GM12878 (cell line): Measurements from ENCODE around the gene RARG. TPM values are rescaled to one million over a fixed set of nuclear protein-coding genes. Genes with fewer than 3 reads are reported as not detected.

ENCODE experiments used
- ATAC-seq: fragments of 200-7000 bp; cut with Tn5 transposase; 3 replicates; pipeline ENCODE4 v1.9.1; 2020; ENCODE audit warnings: mild to moderate bottlenecking, moderate library complexity
- BruUV-seq: library from RNA; stranded (reverse); fragments of 400-500 nt; replicated peaks from 2 replicates; lab custom pipeline; 2021; lab: Mats Ljungman, UMichigan
- CTCF ChIA-PET: fragments of 300-600 bp; sonication (Branson Sonifier 250); formaldehyde crosslinking; extraction: SDS; loops from one replicate; lab custom pipeline; 2021; ENCODE audit warnings: inconsistent platforms; lab: Yijun Ruan, JAX
- POLR2A ChIA-PET: fragments of 350-600 bp; formaldehyde crosslinking; extraction: SDS; loops from one replicate; lab custom pipeline; 2021; ENCODE audit warnings: inconsistent platforms; lab: Charles Lee
- RAD21 ChIA-PET: fragments of 300-600 bp; sonication (Branson Sonifier 250); formaldehyde crosslinking; loops from one replicate; lab custom pipeline; 2023; ENCODE audit warnings: antibody characterized with exemption; ENCODE audit not compliant: unreplicated experiment; lab: Charles Lee
- SMC1A ChIA-PET: fragments of 300-600 bp; sonication (Branson Sonifier 250); formaldehyde crosslinking; loops from one replicate; lab custom pipeline; 2023; ENCODE audit not compliant: unreplicated experiment, uncharacterized antibody; lab: Charles Lee
- DNase-seq: peaks from one replicate; pipeline ENCODE4 v3.0.0-alpha.2; 2011; ENCODE audit warnings: low read depth, low spot score
- FAIRE-seq: peaks from 3 replicates; lab custom pipeline; 2011; peaks lifted over from hg19 to GRCh38; lab: Jason Lieb, UNC
- H2AFZ ChIP-seq: 2 replicates; pipeline ENCODE4 v1.6.0; 2011; ENCODE audit warnings: low read depth, low read length, control low read depth; ENCODE audit not compliant: control insufficient read depth
- H3K27ac ChIP-seq: 2 replicates; pipeline ENCODE4 v1.5.1; 2011; ENCODE audit warnings: control low read depth; ENCODE audit not compliant: control insufficient read depth, insufficient read depth
- H3K27me3 ChIP-seq, 2 experiments: replicated peaks in 1 of 2; 2 replicates each; pipeline versions ENCODE4 v1.6.0 to v1.6.1; 2011; ENCODE audit warnings: low read length in 1 of 2; ENCODE audit not compliant: control insufficient read depth in 2 of 2, insufficient read depth in 2 of 2
- H3K36me3 ChIP-seq, 2 experiments: 2 replicates each; pipeline ENCODE4 v1.5.1; 2011; ENCODE audit warnings: low read length in 1 of 2; ENCODE audit not compliant: control insufficient read depth in 2 of 2, insufficient read depth in 2 of 2
- H3K4me1 ChIP-seq: 2 replicates; pipeline ENCODE4 v1.6.1; 2011; ENCODE audit warnings: mild to moderate bottlenecking, low read length, moderate library complexity, mixed read lengths; ENCODE audit not compliant: control insufficient read depth, insufficient read depth
- H3K4me2 ChIP-seq: 2 replicates; pipeline ENCODE4 v1.6.0; 2011; ENCODE audit warnings: control low read depth; ENCODE audit not compliant: control insufficient read depth, insufficient read depth
- H3K4me3 ChIP-seq: fragments of 200-600 bp; sonication (generic); 2 replicates; pipeline ENCODE4 v1.5.1; 2016
- H3K79me2 ChIP-seq: 2 replicates; pipeline ENCODE4 v1.6.0; 2011; ENCODE audit warnings: low read length; ENCODE audit not compliant: control insufficient read depth, insufficient read depth
- H3K9ac ChIP-seq: 2 replicates; pipeline ENCODE4 v1.8.0; 2011; ENCODE audit warnings: low read length, control low read depth, mixed read lengths; ENCODE audit not compliant: control insufficient read depth, insufficient read depth
- H3K9me3 ChIP-seq: replicated peaks from 3 replicates; pipeline ENCODE4 v1.5.1; 2011; ENCODE audit warnings: mild to moderate bottlenecking, low read length; ENCODE audit not compliant: control insufficient read depth, insufficient read depth
- H4K20me1 ChIP-seq: 2 replicates; pipeline ENCODE4 v1.6.0; 2011; ENCODE audit not compliant: control insufficient read depth, insufficient read depth
- ATF2 ChIP-seq: IDR thresholded peaks from 2 replicates; pipeline ENCODE4 v1.6.1; 2012; ENCODE audit warnings: low read length, inconsistent platforms
- BRCA1 ChIP-seq: IDR thresholded peaks from 2 replicates; pipeline ENCODE4 v1.6.1; 2011; ENCODE audit warnings: low read depth, low read length, improper control_type of control experiment
- ESRRA ChIP-seq: IDR thresholded peaks from 2 replicates; pipeline ENCODE4 v1.6.1; 2012; ENCODE audit warnings: mild to moderate bottlenecking, low read length, improper control_type of control experiment
- FOXK2 ChIP-seq: fragments of 450-650 bp; IDR thresholded peaks from 2 replicates; pipeline ENCODE4 v1.6.1; 2017; ENCODE audit warnings: mild to moderate bottlenecking, moderate library complexity
- IKZF2 ChIP-seq, 2 experiments: fragments of 450-650 bp; IDR thresholded peaks; 2 replicates each; pipeline ENCODE4 v1.6.1; 2017; ENCODE audit warnings: mild to moderate bottlenecking in 2 of 2, moderate library complexity in 2 of 2
- IRF3 ChIP-seq: fragments of 450-650 bp; IDR thresholded peaks from 2 replicates; pipeline ENCODE4 v1.6.1; 2014; ENCODE audit warnings: mild to moderate bottlenecking
- MXI1 ChIP-seq: fragments of 150-350 bp; IDR thresholded peaks from 2 replicates; pipeline ENCODE4 v1.6.1; 2011; ENCODE audit warnings: low read depth, mild to moderate bottlenecking, inconsistent platforms, low read length, improper control_type of control experiment
- POLR2AphosphoS5 ChIP-seq: IDR thresholded peaks from 2 replicates; pipeline ENCODE4 v1.6.1; 2011; ENCODE audit warnings: mild to moderate bottlenecking, low read length, inconsistent platforms
- ZNF592 ChIP-seq: fragments of 450-650 bp; IDR thresholded peaks from 2 replicates; pipeline ENCODE4 v1.6.1; 2017; ENCODE audit warnings: mild to moderate bottlenecking, moderate library complexity
- WGBS: methylation state at CpG from one replicate; pipeline ENCODE4 v1.1.6; 2016; ENCODE audit warnings: low lambda C conversion rate; ENCODE audit not compliant: insufficient replicate concordance, insufficient coverage; ENCODE audit errors: missing lambda C conversion rate; 5-methylcytosine and 5-hydroxymethylcytosine counted together
- in situ Hi-C: fragments of 300-500 bp; cut with MboI; formaldehyde crosslinking; loops from 9 replicates; pipeline ENCODE4 v1.14.3; 2018; ENCODE audit warnings: mixed read lengths
- intact Hi-C: fragments of 100-400 bp; cut with micrococcal nuclease; formaldehyde crosslinking; loops from one replicate; pipeline ENCODE4 v1.14.2; 2022; ENCODE audit not compliant: unreplicated experiment
- polyA plus RNA-seq, 11 experiments: library from polyadenylated mRNA; depleted of rRNA in 4 of 11; unstranded in 6 of 11; stranded (reverse) in 5 of 11; fragments of >200 nt; fragmentation: Nextera tagmentation in 4 of 11; fragmentation: Illumina TruSeq in 1 of 11; extraction: Ambion mirVana in 4 of 11; extraction: Trizol in 1 of 11; gene quantifications; 1 replicate in 1 of 11; 2 replicates in 10 of 11; pipeline versions ENCODE4 v1.2.1 to v1.2.3, GENCODE V29; 2011 to 2016; ENCODE audit warnings: inconsistent platforms in 2 of 11, missing spikeins in 2 of 11, low read depth in 1 of 11
- total RNA-seq, 4 experiments: library from RNA; depleted of rRNA in 3 of 4; stranded (reverse); fragments of >200 nt in 3 of 4; fragmentation: Illumina TruSeq in 1 of 4; extraction: Trizol in 1 of 4; gene quantifications; 2 replicates each; pipeline versions ENCODE4 v1.2.1 to v1.2.3, GENCODE V29; 2013 to 2021

Gene RARG
- total and polyA plus RNA-seq, 10 of the 15 experiments (the other 5 are each of a cell fraction or from before 2014, with no cell fraction given) = 0.27 to 8.1 (median 4.1) TPM

- no peak overlapping the region for H3K9ac ChIP-seq
- no peak overlapping the region for H2AFZ ChIP-seq
- intact Hi-C loops = no loop called here
- ChIA-PET RAD21 (no interaction called here), CTCF (interaction anchor here (0.6 to 8.0 kb wide), 2 partner anchors 12 to 124 kb away, joined by 3 to 66 read pairs; no protein-coding TSS in a partner anchor), SMC1A (no interaction called here), POLR2A (no interaction called here)
- H3K9me3 ChIP-seq = no peaks in the 10 kb centered on the region
- no peak for TF ChIP-seq ZNF592
- TF ChIP-seq FOXK2 = no peak
- TF ChIP-seq IRF3 = no peak
- TF ChIP-seq MXI1 = no peak
- TF ChIP-seq POLR2AphosphoS5 = no peak
- no peak for TF ChIP-seq IKZF2 (IDR thresholded peaks at IDR 0.05)
- TF ChIP-seq ESRRA = no peak
- TF ChIP-seq ATF2 = no peak
- TF ChIP-seq BRCA1 = no peak
- H3K4me2 ChIP-seq = no peak overlapping the region
- H3K4me1 ChIP-seq = peaks cover 11% of the 10 kb centered on the region; the same call in 1 of the 2 replicates
- in situ Hi-C loops = no loop called here
- ATAC-seq = no peak
- H3K4me3 ChIP-seq = no peak overlapping the region
- no peaks in the 10 kb centered on the region for H4K20me1 ChIP-seq
- no peak for FAIRE-seq
- WGBS = 78% methylated on average over 14 of the region's 14 CpGs
- no peak overlapping the region for H3K27ac ChIP-seq
- H3K36me3 ChIP-seq = peaks cover 0 to 1% of the 10 kb centered on the region in 2 experiments; a peak in 1 of 4 replicates
- H3K27me3 ChIP-seq = no peaks in the 10 kb centered on the region
- DNase-seq = no peak
- no peaks in the 10 kb centered on the region for H3K79me2 ChIP-seq
- no TSS peak for BruUV-seq
These were observed 60.9 kb downstream of the RARG start for GRCh38 chr12:53170876-53171724.
